H9 (cell line): ENCODE measurements around the gene TOMM7. TPM values are rescaled to one million over a fixed set of nuclear protein-coding genes. Genes with fewer than 3 reads are reported as not detected.

Experiments used
- DNase-seq: peaks from one replicate; pipeline ENCODE4 v3.0.0-alpha.2; 2017
- H2AFZ ChIP-seq: one replicate; pipeline ENCODE4 v1.6.1; 2013; ENCODE audit warnings: mild to moderate bottlenecking, low read length, control low read depth, moderate library complexity
- H2AK5ac ChIP-seq: 2 replicates; pipeline ENCODE4 v1.6.1; 2013; ENCODE audit warnings: low read length, control low read depth, mixed read lengths; ENCODE audit not compliant: insufficient read length
- H2BK120ac ChIP-seq: one replicate; pipeline ENCODE4 v1.6.1; 2013; ENCODE audit warnings: low read depth, mild to moderate bottlenecking, low read length, control low read depth, inconsistent platforms; ENCODE audit not compliant: poor library complexity, severe bottlenecking
- H2BK12ac ChIP-seq: 2 replicates; pipeline ENCODE4 v1.6.1; 2013; ENCODE audit warnings: low read length, control low read depth, mixed read lengths, low read depth; ENCODE audit not compliant: insufficient read length
- H2BK15ac ChIP-seq: 2 replicates; pipeline ENCODE4 v1.6.1; 2013; ENCODE audit warnings: low read depth, low read length, control low read depth
- H2BK20ac ChIP-seq: one replicate; pipeline ENCODE4 v1.6.1; 2013; ENCODE audit warnings: low read depth, mild to moderate bottlenecking, low read length, control low read depth, inconsistent platforms; ENCODE audit not compliant: poor library complexity, severe bottlenecking
- H2BK5ac ChIP-seq: 2 replicates; pipeline ENCODE4 v1.6.1; 2013; ENCODE audit warnings: low read length, control low read depth, mixed read lengths; ENCODE audit not compliant: insufficient read length
- H3K14ac ChIP-seq: 2 replicates; pipeline ENCODE4 v1.6.1; 2013; ENCODE audit warnings: low read length, control low read depth; ENCODE audit not compliant: insufficient read depth
- H3K18ac ChIP-seq: 2 replicates; pipeline ENCODE4 v1.6.1; 2013; ENCODE audit warnings: low read depth, mild to moderate bottlenecking, mixed read lengths, low read length, control low read depth; ENCODE audit not compliant: insufficient read length
- H3K23ac ChIP-seq: 2 replicates; pipeline ENCODE4 v1.6.1; 2013; ENCODE audit warnings: low read length, control low read depth, mixed read lengths, low read depth; ENCODE audit not compliant: insufficient read length
- H3K23me2 ChIP-seq: 2 replicates; pipeline ENCODE4 v1.6.1; 2013; ENCODE audit warnings: low read depth, mild to moderate bottlenecking, mixed read lengths, low read length, control low read depth; ENCODE audit not compliant: insufficient read length, poor library complexity, severe bottlenecking
- H3K27ac ChIP-seq: 2 replicates; pipeline ENCODE4 v1.5.1; 2013; ENCODE audit warnings: low read length, control low read depth, mixed read lengths, low read depth; ENCODE audit not compliant: insufficient read length
- H3K27me3 ChIP-seq: 2 replicates; pipeline ENCODE4 v1.6.1; 2013; ENCODE audit warnings: low read length, control low read depth, inconsistent platforms; ENCODE audit not compliant: insufficient read depth
- H3K4ac ChIP-seq: 2 replicates; pipeline ENCODE4 v1.6.1; 2013; ENCODE audit warnings: low read depth, mild to moderate bottlenecking, control low read depth, inconsistent platforms, low read length, moderate library complexity
- H3K4me1 ChIP-seq: 2 replicates; pipeline ENCODE4 v1.6.1; 2013; ENCODE audit warnings: low read length, control low read depth, inconsistent platforms; ENCODE audit not compliant: insufficient read depth
- H3K4me2 ChIP-seq: 2 replicates; pipeline ENCODE4 v1.6.1; 2013; ENCODE audit warnings: low read length, control low read depth, mixed read lengths; ENCODE audit not compliant: insufficient read length, insufficient read depth
- H3K56ac ChIP-seq: 2 replicates; pipeline ENCODE4 v1.6.1; 2013; ENCODE audit warnings: low read depth, mild to moderate bottlenecking, mixed read lengths, low read length, control low read depth; ENCODE audit not compliant: insufficient read length
- H3K79me1 ChIP-seq: 2 replicates; pipeline ENCODE4 v1.6.1; 2013; ENCODE audit warnings: low read depth, mild to moderate bottlenecking, moderate library complexity, low read length, control low read depth, inconsistent platforms; ENCODE audit not compliant: insufficient read depth, poor library complexity, severe bottlenecking
- H3K79me2 ChIP-seq: 2 replicates; pipeline ENCODE4 v1.6.1; 2013; ENCODE audit warnings: low read length, control low read depth, inconsistent platforms; ENCODE audit not compliant: insufficient read depth
- H3K9ac ChIP-seq: 2 replicates; pipeline ENCODE4 v1.6.1; 2013; ENCODE audit warnings: low read length, control low read depth, mixed read lengths; ENCODE audit not compliant: insufficient read length; ENCODE audit errors: extremely low read depth
- H3K9me3 ChIP-seq: one replicate; pipeline ENCODE4 v1.6.1; 2013; ENCODE audit warnings: low read depth, low read length, inconsistent platforms; ENCODE audit not compliant: control insufficient read depth
- H3T11ph ChIP-seq: one replicate; pipeline ENCODE4 v1.6.1; 2013; ENCODE audit warnings: mild to moderate bottlenecking, low read length, control low read depth, inconsistent platforms
- H4K20me1 ChIP-seq: one replicate; pipeline ENCODE4 v1.6.1; 2013; ENCODE audit not compliant: control insufficient read depth, insufficient read length, insufficient read depth
- H4K5ac ChIP-seq: 2 replicates; pipeline ENCODE4 v1.6.1; 2013; ENCODE audit warnings: low read depth, mild to moderate bottlenecking, mixed read lengths, low read length, control low read depth; ENCODE audit not compliant: insufficient read length
- H4K8ac ChIP-seq: replicated peaks from 2 replicates; pipeline ENCODE4 v1.6.1; 2013; ENCODE audit warnings: low read length, control low read depth, mixed read lengths, low read depth; ENCODE audit not compliant: insufficient read length
- H4K91ac ChIP-seq: 2 replicates; pipeline ENCODE4 v1.6.1; 2013; ENCODE audit warnings: low read depth, mild to moderate bottlenecking, moderate library complexity, mixed read lengths, low read length, control low read depth; ENCODE audit not compliant: insufficient read length
- H3K27ac Mint-ChIP-seq, 3 experiments: 2 replicates in 2 of 3; 3 replicates in 1 of 3; pipeline ENCODE4 v1.8.0; 2020 to 2021; ENCODE audit warnings: mixed read lengths in 3 of 3, mild to moderate bottlenecking in 1 of 3, moderate library complexity in 1 of 3
- H3K27me3 Mint-ChIP-seq: 2 replicates; pipeline ENCODE4 v1.8.0; 2021; ENCODE audit warnings: low read depth, mild to moderate bottlenecking, moderate library complexity, mixed read lengths
- H3K36me3 Mint-ChIP-seq, 3 experiments: 2 replicates in 2 of 3; 3 replicates in 1 of 3; pipeline ENCODE4 v1.8.0; 2020 to 2021; ENCODE audit warnings: low read depth in 3 of 3, mixed read lengths in 3 of 3; ENCODE audit not compliant: insufficient read depth in 1 of 3
- H3K4me1 Mint-ChIP-seq, 2 experiments: 2 replicates each; pipeline ENCODE4 v1.8.0; 2020; ENCODE audit warnings: mixed read lengths in 2 of 2
- H3K4me3 Mint-ChIP-seq, 2 experiments: 2 replicates in 1 of 2; 3 replicates in 1 of 2; pipeline ENCODE4 v1.8.0; 2020 to 2021; ENCODE audit warnings: mild to moderate bottlenecking in 2 of 2, mixed read lengths in 2 of 2, moderate library complexity in 1 of 2
- H3K9me3 Mint-ChIP-seq, 2 experiments: 2 replicates in 1 of 2; 3 replicates in 1 of 2; pipeline ENCODE4 v1.8.0; 2020; ENCODE audit warnings: mild to moderate bottlenecking in 2 of 2, mixed read lengths in 2 of 2, moderate library complexity in 1 of 2
- CTCF ChIP-seq: fragments of 200-600 bp; sonication (generic); conservative IDR thresholded peaks from 3 replicates; pipeline ENCODE4 v1.8.0; 2021; ENCODE audit warnings: antibody characterized with exemption, mild to moderate bottlenecking
- WGBS: extraction: QIAGEN DNeasy Blood & Tissue Kit; methylation state at CpG from one replicate; pipeline ENCODE4 v1.1.7; 2013; ENCODE audit warnings: missing lambda C conversion rate, low lambda C conversion rate, mixed read lengths; ENCODE audit not compliant: insufficient read length; ENCODE audit errors: extremely low coverage; 5-methylcytosine and 5-hydroxymethylcytosine counted together
- total RNA-seq: library from RNA; stranded (reverse); gene quantifications from 2 replicates; pipeline ENCODE4 v1.2.1, GENCODE V29; 2021

TOMM7 gene
- total RNA-seq, 1 experiment from 2014 or later = 368 TPM

GRCh38 chr7:22841954-22842353, 19.3 kb upstream of the TOMM7 start:
- DNase-seq = no peak
- no peak overlapping the region for H3K4me3 Mint-ChIP-seq

More at GRCh38 chr7:22841954-22842353, 19.3 kb upstream of the TOMM7 start:
- Histone ChIP-seq H2BK15ac (0 out of 2 replicates have a peak overlapping the region, but pooled peaks have one; percentile 26), H2BK20ac (no peak overlapping the region), H4K8ac (no peak overlapping the region), H3K18ac (peak overlapping the region; percentile 21), H3K27me3 (no peaks in the 10 kb centered on the region), H2AFZ (no peak overlapping the region), H3K27ac (no peak overlapping the region), H3K23me2 (no peaks in the 10 kb centered on the region), H3K23ac (no peak overlapping the region), H3K9me3 (no peaks in the 10 kb centered on the region), H3K9ac (no peak overlapping the region), H3K4ac (no peak overlapping the region), H2BK12ac (no peak overlapping the region), H2BK120ac (no peak overlapping the region), H4K20me1 (no peaks in the 10 kb centered on the region), H3K4me2 (no peak overlapping the region), H3K14ac (no peak overlapping the region), H2AK5ac (no peak overlapping the region), H3K56ac (no peak overlapping the region), H3K79me1 (no peaks in the 10 kb centered on the region), H4K5ac (no peak overlapping the region), H4K91ac (no peak overlapping the region), H3K79me2 (no peaks in the 10 kb centered on the region), H3K4me1 (peaks cover 3% of the 10 kb centered on the region; the same call in 1 of the 2 replicates), H3T11ph (no peak overlapping the region), H2BK5ac (no peak overlapping the region)
- Mint-ChIP-seq H3K36me3 (peaks cover 0 to 2% (median 0%) of the 10 kb centered on the region in 3 experiments; a peak in 1 of 7 replicates), H3K4me1 (peaks cover 19% of the 10 kb centered on the region in 2 experiments), H3K9me3 (no peaks in the 10 kb centered on the region; a peak in 1 of 5 replicates), H3K27ac (peak overlapping the region; percentile 53 to 93 (median 63); a peak in 6 of 7 replicates), H3K27me3 (no peaks in the 10 kb centered on the region; the same call in 1 of the 2 replicates)
- no peak for TF ChIP-seq CTCF
- no CpG with 5 or more reads among the region's 10 CpGs for WGBS
